HG02884 (cell line): ENCODE data around the gene IL2RA.
"Not testable (repeated sequence)": the region's sequence is repeated elsewhere in the genome, so short reads cannot be mapped to it uniquely, and the experiment has no call there.

Source experiments
- ATAC-seq: cut with Tn5 transposase; IDR thresholded peaks from one replicate; pipeline ENCODE4 v1.9.1; 2021; ENCODE audit warnings: mild to moderate bottlenecking, moderate library complexity; ENCODE audit not compliant: unreplicated experiment

Gene IL2RA

GRCh38 chr10:6018422-6018821 is 43.7 kb downstream of the IL2RA start:
- ATAC-seq: no peak

GRCh38 chr10:6017781-6018354 is 44.3 kb downstream of the IL2RA start:
- ATAC-seq: no peak

- ATAC-seq: no peak
Observed at GRCh38 chr10:6014241-6014761, 47.9 kb downstream of the IL2RA start.

- no peak for ATAC-seq
Observed at GRCh38 chr10:6013413-6014192, 48.6 kb downstream of the IL2RA start.

GRCh38 chr10:6012121-6012905 is 49.9 kb downstream of the IL2RA start:
- no peak for ATAC-seq

- no peak for ATAC-seq
Observed at GRCh38 chr10:6011558-6011957, 50.6 kb downstream of the IL2RA start.

GRCh38 chr10:6010569-6010968 is 51.6 kb downstream of the IL2RA start:
- ATAC-seq: no peak

- no peak for ATAC-seq
Observed at GRCh38 chr10:6009961-6010360, 52.2 kb downstream of the IL2RA start.

GRCh38 chr10:6009150-6009549 is 53.0 kb downstream of the IL2RA start:
- ATAC-seq: no peak

- no peak for ATAC-seq
Observed at GRCh38 chr10:6008497-6009142, 53.5 kb downstream of the IL2RA start.

GRCh38 chr10:6006991-6007390 is 55.2 kb downstream of the IL2RA start:
- ATAC-seq: no peak

GRCh38 chr10:6006546-6006945 is 55.6 kb downstream of the IL2RA start:
- no peak for ATAC-seq

GRCh38 chr10:6005856-6006395 is 56.2 kb downstream of the IL2RA start:
- no peak for ATAC-seq

GRCh38 chr10:6005161-6005804 is 56.9 kb downstream of the IL2RA start:
- ATAC-seq: not testable (repeated sequence)

GRCh38 chr10:6002809-6003510 is 59.2 kb downstream of the IL2RA start:
- no peak for ATAC-seq

GRCh38 chr10:5999440-6000165 is 62.6 kb downstream of the IL2RA start:
- ATAC-seq: no peak

GRCh38 chr10:5996696-5997095 is 65.5 kb downstream of the IL2RA start:
- ATAC-seq: no peak

GRCh38 chr10:5992398-5992797 is 69.8 kb downstream of the IL2RA start:
- no peak for ATAC-seq

GRCh38 chr10:5991708-5992107 is 70.5 kb downstream of the IL2RA start:
- ATAC-seq: no peak
